HepG2 (cell line): ENCODE data around the gene KREMEN1.

Source experiments
- BCL6 ChIP-seq: IDR thresholded peaks from 2 replicates; pipeline ENCODE4 v1.6.1; 2016; ENCODE audit warnings: missing genetic modification reagents, missing compliant biosample characterization
- BHLHE40 ChIP-seq: IDR thresholded peaks from 2 replicates; pipeline ENCODE4 v1.6.1; 2011; ENCODE audit warnings: low read length, improper control_type of control experiment
- CTCF ChIP-seq: sonication (generic); formaldehyde crosslinking; IDR thresholded peaks from 2 replicates; pipeline ENCODE4 v1.5.0; 2020; ENCODE audit warnings: mild to moderate bottlenecking, missing genetic modification reagents, moderate library complexity
- ELF3 ChIP-seq: IDR thresholded peaks from 2 replicates; pipeline ENCODE4 v1.6.1; 2016; ENCODE audit warnings: missing genetic modification reagents, missing compliant biosample characterization
- HMG20A ChIP-seq: IDR thresholded peaks from 2 replicates; pipeline ENCODE4 v1.6.1; 2016; ENCODE audit warnings: borderline replicate concordance
- NFE2L1 ChIP-seq: sonication (generic); formaldehyde crosslinking; IDR thresholded peaks from 2 replicates; pipeline ENCODE4 v1.4.0; 2020; ENCODE audit warnings: missing genetic modification reagents, mild to moderate bottlenecking, borderline replicate concordance
- NR2F6 ChIP-seq, 2 experiments: IDR thresholded peaks; 2 replicates each; pipeline ENCODE4 v1.6.1; 2016; ENCODE audit warnings: antibody characterized with exemption in 1 of 2, mild to moderate bottlenecking in 1 of 2
- POLR2AphosphoS5 ChIP-seq: IDR thresholded peaks from 2 replicates; pipeline ENCODE4 v1.6.1; 2012; ENCODE audit warnings: low read depth, low read length
- RXRA ChIP-seq: sonication (generic); formaldehyde crosslinking; IDR thresholded peaks from 2 replicates; pipeline ENCODE4 v1.5.1; 2020; ENCODE audit warnings: missing genetic modification reagents
- ZBTB20 ChIP-seq: sonication (generic); formaldehyde crosslinking; IDR thresholded peaks from 2 replicates; pipeline ENCODE4 v1.8.1; 2023; ENCODE audit warnings: missing genetic modification reagents, low read depth, mild to moderate bottlenecking, borderline replicate concordance
- ZBTB40 ChIP-seq, 2 experiments: fragments of 450-650 bp in 1 of 2; sonication (generic) in 1 of 2; formaldehyde crosslinking in 1 of 2; IDR thresholded peaks; 2 replicates each; pipeline versions ENCODE4 v1.6.1 to v1.8.0; 2016 to 2022; ENCODE audit warnings: antibody characterized with exemption in 1 of 2, mild to moderate bottlenecking in 1 of 2, missing genetic modification reagents in 1 of 2
- ZNF274 ChIP-seq: sonication (generic); formaldehyde crosslinking; IDR thresholded peaks from 2 replicates; pipeline ENCODE4 v1.5.1; 2020; ENCODE audit warnings: mild to moderate bottlenecking, missing genetic modification reagents
- TF ChIP-seq, protein P1 (sequence below): sonication (generic); formaldehyde crosslinking; IDR thresholded peaks from 2 replicates; pipeline ENCODE4 v1.9.0; 2021; ENCODE audit warnings: missing genetic modification reagents, borderline replicate concordance

DNA sequence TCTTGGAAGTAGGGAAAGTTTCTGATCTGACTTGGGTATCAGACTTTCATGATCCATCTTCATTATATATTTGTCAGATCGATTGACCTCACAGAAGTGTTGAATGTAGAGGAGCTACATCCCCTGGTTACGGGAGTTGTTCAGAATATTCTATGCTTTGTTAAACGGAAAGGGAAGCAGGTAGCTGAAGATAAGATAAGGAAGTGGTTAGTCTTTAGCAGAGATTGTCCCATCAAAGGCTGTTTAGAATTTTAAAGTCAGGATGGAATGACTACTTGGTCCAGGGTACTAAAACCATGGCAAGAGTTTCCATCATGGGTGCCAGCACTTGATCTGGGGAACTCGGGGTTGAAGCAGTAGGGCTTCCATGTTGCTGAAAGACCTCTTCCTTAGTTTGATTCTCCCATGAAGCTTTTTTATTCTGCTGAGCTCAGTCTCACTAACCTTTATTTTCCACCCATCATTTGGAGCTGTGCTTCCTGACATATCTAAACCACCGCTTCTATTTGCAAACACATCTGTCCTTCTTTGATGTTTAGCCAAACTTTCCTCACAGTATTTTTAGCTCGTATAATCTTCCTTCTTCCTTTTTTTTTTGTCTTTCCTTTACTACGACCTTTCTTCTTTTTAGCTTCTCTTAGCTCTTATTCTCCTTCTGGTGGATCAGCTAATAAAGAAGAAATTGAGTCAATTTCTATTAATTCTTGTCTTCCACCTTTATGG, 7.2 kb upstream of the KREMEN1 start:
- TF ChIP-seq ZBTB40 (IDR thresholded peaks at IDR 0.05) (no peak), ZBTB40 (CRISPR knock-in tag; IDR thresholded peaks at IDR 0.05) (no peak), BCL6 (CRISPR knock-in tag) (no peak), ELF3 (CRISPR knock-in tag) (no peak), NFE2L1 (CRISPR knock-in tag) (no peak), NR2F6 (IDR thresholded peaks at IDR 0.05) (no peak), NR2F6 (CRISPR knock-in tag; IDR thresholded peaks at IDR 0.05) (no peak), CTCF (CRISPR knock-in tag) (no peak), POLR2AphosphoS5 (no peak), HMG20A (CRISPR knock-in tag) (no peak), ZBTB20 (CRISPR knock-in tag) (no peak), RXRA (no peak), BHLHE40 (no peak), ZNF274 (CRISPR knock-in tag) (no peak)
- TF ChIP-seq, protein P1, sequence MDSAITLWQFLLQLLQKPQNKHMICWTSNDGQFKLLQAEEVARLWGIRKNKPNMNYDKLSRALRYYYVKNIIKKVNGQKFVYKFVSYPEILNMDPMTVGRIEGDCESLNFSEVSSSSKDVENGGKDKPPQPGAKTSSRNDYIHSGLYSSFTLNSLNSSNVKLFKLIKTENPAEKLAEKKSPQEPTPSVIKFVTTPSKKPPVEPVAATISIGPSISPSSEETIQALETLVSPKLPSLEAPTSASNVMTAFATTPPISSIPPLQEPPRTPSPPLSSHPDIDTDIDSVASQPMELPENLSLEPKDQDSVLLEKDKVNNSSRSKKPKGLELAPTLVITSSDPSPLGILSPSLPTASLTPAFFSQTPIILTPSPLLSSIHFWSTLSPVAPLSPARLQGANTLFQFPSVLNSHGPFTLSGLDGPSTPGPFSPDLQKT (CRISPR knock-in tag), result no peak
